ENCODE data around the gene WASF3.

- TF ChIP-seq CTCF (conservative IDR thresholded peaks at IDR 0.05) (no peak), ZFX (IDR thresholded peaks at IDR 0.05) (no peak)
Observed at GRCh38 chr13:26693749-26694463, 136.4 kb downstream of the WASF3 start.
